ENCODE results near the gene WNT11.

DNA sequence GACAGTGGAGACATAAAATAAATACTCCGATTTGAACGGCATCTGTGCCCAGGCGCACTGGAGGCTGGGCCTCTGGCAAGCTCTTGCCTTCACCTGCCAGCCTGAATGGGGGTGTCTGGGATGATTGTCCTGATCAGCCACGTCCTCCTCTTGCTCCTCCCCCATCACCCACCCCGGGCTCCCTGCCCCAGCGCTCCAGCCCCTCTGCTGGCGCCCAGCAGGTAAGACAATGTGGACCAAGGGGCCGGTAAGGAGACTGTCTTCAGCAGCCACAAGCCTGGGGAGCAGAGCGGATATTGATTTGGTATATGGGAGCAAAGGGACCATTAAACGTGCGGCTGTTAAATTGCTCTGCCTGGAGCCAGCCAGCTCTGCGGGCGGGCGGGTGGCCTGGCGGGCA lies 24.9 kb downstream of the WNT11 start:
- TF ChIP-seq, protein P1, sequence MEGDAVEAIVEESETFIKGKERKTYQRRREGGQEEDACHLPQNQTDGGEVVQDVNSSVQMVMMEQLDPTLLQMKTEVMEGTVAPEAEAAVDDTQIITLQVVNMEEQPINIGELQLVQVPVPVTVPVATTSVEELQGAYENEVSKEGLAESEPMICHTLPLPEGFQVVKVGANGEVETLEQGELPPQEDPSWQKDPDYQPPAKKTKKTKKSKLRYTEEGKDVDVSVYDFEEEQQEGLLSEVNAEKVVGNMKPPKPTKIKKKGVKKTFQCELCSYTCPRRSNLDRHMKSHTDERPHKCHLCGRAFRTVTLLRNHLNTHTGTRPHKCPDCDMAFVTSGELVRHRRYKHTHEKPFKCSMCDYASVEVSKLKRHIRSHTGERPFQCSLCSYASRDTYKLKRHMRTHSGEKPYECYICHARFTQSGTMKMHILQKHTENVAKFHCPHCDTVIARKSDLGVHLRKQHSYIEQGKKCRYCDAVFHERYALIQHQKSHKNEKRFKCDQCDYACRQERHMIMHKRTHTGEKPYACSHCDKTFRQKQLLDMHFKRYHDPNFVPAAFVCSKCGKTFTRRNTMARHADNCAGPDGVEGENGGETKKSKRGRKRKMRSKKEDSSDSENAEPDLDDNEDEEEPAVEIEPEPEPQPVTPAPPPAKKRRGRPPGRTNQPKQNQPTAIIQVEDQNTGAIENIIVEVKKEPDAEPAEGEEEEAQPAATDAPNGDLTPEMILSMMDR (IDR thresholded peaks at IDR 0.05) = no peak
- no peak for TF ChIP-seq POLR2A (IDR thresholded peaks at IDR 0.05)

Measured in esophagus squamous epithelium (tissue), 4 donors.